ENCODE measurements around the gene PTPRE.

Gene PTPRE

DNA sequence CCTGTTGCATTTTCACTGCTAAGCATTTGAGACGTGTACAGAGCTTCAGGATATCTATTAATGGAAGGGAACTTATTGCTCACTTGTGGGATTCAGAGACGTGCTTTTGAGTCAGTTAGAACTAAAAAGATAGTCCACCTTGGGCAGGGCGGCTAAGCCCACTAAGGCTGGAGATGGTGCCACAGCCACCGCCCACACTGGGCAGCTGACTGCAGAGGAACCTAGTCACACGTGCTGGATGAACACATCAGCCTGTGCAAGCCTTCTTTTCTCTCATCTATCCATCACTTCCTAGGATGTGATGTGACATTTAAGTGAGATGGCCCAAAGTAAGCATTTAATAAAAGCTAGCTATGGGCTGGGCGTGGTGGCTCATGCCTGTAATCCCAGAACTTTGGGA is 78.0 kb downstream of the PTPRE start:
- no peak for DNase-seq

DNA sequence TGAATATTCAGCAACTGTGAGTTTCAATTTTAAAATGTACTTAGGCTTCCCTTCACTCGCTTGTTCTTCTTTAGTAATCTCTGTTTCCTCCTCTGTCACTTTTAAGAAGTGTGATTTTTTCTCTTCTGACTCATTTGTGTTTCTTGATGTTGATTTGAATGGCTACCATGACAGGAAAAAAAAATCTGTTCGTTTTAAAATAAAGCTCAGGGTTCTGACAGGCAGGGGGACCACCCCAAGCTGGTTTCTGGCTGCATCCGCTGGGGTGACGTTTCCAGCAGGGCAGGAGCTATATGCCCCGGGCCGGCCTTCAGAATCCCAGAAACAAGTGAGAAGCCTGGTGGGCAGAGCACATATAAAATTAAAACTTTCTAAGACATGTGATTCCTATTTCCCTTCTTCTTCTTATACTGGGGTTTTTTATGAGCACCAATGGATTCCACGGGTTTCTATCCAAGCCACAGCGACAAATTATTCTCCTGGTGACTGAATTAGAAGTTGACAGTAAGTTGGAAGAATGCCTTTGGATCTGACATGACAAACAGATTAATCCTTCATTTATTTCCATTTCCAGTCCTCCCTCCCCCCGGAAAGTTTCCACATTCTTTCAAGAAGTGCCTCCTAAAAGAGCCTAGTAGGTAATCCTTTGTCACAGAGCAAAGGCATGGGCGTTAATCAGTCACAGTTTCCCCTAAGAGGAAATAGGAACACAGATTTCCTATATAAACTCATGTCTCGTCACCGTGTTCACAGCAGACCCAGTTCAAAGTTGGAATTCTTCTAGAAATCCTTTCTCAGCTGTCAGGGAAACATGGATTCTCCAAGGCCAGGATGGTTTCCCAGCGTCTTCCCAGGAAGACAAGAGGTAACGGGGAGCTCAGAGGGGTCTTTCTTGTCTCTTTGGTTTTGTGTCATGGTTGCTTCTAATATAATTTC is 79.9 kb downstream of the PTPRE start:
- DNase-seq = no peak

DNA sequence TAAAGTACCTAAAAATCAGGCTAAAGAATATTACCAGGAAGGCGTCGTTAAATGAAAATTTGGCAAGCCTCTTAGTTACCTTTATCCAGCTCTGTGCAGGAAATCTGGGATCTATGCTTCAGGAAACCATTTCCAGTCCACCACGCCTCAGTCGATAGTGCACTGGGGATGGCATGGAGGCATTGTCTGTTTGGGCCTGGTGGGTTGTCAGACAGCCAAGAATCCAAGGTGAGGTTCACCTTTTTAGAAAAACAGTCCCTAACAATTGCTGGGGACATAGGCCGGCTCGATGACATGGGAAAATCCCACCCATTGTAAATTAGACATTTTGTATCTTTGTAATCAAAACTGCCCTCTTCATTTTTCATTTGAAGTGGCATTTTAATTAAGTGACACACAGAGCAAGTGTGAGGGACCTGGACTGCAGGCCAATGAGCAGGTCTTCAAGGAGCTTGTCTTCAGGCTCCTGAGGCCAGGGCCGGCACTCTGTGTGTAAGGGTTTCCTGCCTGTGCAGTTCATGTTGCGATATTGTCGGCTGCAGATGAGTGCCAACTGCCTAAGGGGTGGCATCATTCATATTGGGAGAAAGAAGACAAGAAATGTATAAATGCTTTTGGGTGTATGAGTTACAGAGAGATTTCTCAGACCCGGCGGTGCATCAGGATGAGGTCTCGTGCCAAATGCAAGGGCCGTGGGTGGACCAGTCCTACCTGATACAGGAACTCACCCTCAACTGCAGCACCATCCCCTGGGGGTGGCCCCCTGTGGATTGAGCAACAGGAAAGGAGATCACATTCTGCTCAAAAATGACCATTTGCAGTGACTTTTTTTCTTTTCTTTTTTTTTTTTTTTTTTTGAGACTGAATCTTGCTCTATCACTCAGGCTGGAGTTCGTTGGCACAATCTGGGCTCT is 80.8 kb downstream of the PTPRE start:
- no peak for DNase-seq

DNA sequence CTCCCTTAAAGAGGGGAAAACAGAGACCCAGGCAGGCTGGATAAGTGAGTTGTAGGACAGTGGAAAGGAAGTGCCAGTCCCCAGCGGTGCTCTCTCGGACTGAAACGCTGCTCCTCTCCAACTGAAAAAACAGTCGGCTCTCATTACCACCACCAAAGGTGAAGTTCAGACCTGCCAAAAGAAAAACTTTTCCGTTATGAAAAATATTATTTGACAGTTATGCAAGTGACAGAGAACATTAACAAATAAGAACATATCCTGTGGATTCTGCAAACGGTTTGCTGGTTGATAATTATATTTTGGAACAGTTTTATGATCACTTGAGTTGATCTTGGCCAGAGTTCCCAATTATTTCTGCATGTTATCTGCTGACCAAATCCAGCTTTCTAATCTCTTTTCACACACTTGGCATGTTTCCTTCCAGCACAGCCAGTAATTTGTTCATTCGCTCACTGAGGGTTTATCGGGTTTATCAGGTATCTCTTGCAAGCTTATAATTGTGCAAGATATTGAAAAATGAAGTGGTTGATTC is 82.6 kb downstream of the PTPRE start:
- DNase-seq = no peak

DNA sequence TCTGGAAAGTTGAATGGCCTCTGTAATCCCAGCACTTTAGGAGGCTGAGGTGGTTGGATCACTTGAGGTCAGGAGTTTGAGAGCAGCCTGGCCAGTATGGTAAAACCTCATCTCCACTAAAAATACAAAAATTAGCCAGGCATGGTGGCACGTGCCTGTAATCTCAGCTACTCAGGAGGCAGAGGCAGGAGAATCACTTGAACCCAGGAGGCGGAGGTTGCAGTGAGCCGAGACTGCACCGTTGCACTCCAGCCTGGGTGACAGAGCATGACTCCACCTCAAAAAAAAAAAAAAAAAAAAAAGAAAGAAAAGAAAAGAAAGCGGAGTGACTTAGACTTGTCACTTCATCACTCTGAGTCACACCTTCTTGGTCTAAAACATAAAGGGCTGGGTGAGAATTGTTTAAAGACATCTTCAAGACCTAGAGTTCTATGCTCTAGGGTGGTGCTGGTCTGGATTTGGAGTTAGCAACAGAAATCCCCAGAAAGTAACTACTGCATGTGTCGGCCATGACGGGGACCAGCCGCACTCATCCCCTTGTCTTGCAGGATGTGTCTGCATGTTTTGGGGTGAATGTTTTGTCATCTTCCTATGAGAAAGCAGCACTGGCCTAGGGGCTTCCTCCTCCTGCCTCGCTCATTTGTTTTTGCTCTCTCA is 83.4 kb downstream of the PTPRE start:
- DNase-seq = peak; percentile 42 to 45

DNA sequence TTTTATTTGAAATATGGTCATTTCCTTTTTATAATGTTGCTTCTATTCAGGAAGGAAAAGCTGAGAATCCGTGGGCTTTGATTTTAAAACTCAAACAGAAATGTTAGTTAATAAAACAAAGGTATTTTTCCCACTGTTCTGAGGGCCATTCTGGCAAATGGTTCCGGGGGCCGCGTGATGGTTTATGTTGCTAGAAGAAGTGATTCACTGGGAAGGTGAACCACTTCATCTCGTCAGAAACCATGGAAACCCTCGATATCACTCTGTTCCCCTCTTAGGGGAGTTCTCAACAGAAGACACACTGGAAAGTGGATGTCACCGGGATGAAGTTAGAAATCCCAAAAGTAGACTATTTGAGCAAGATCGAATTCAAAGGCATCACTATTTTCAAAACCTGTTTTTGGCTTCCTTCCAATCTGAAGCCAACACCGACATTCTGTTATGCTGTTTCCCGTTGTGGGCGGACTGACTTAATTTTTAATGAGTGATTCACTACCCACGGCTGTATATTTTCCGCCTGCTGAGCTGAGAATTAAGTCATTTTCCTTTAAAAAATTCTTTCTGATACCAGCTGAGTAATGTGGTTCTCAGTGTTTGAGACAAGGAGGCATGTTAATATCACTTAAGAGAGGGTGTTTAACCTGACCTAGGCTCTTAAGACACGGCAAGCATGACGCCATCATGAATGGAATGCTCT is 84.1 kb downstream of the PTPRE start:
- peak; percentile 54 to 72 for DNase-seq

DNA sequence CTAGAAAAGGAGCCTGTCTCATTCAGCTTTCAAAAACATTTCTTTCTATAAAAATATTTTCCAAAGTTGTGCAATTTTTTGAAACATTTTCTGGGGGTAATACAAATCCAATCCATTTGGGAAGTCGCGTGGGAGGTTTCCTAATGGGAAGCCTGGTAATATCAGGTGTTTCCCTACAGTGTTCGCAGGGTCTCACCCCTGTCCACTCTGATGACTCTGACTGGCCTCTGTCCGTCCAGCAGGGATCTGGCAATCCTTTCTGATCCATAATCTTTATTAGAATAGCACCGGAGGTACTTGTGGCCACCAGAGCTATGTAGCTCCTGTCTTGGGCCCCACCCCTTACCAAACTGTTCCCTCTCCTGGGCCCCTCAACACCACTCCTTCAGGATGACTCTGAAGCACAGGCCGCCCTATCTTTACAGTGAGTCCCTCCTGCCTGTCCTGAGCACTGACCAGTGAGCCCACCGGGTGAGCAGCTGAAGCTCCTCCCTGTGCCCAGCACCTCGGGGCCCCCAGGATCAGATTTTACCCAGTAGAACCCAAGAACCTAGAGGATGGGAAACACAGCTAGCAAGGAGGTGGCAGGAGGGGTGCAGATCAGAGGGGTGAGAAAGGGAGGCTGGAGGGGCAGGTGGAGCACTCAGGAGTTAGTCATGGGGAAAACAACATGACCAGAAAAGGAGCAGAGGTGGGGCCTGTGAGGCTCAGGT is 84.8 kb downstream of the PTPRE start:
- DNase-seq = peak in 1 of 2 experiments; percentile 8

DNA sequence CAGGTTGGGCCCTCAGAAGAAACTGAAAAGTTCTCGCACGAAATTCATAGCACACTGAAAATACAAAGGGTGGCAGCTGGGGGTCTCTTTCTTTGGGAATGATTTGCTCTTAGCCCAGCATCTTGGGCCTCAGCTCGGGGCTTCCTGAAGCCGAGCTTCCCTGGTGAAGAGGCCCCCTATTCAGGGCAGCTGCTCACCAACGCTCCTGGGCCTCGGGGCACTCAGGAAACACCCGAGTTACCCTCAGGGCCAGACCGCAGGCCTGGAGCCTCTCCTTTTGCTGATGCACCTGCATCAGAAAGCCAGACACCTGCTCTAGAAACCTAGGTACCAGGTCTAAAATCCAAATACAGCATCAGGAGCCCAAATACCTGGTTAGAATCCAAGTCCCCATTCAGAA is 85.5 kb downstream of the PTPRE start:
- DNase-seq = no peak

DNA sequence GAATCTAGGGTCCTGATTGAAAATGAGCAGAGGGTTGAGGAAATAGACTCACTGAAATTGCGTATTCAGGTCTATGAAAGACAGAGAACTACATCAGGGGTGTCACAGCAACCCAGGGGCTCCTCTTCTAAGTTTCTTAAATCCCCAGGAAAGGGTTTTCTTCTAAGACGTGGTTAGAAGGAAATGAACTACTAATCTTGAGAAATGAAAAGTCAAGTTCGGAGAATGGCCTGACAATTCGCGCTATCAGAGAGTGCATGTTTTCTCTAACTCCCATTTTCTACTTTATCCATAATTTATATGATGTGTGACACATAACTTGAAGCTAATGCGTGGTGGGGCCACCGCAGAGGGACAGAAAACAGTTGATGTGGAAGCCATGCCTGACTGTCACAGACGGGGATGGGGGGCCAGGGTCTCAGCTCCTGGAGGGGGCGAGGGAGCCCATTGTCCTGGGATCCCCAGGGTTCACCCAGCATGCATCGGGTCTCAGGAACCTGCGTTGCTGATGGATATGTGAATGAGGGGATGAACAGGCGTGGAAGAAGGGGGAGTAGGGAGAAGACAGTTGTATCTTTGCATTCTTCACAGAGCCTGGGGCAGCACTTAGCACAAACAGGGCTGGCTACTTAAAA is 86.3 kb downstream of the PTPRE start:
- DNase-seq = no peak

DNA sequence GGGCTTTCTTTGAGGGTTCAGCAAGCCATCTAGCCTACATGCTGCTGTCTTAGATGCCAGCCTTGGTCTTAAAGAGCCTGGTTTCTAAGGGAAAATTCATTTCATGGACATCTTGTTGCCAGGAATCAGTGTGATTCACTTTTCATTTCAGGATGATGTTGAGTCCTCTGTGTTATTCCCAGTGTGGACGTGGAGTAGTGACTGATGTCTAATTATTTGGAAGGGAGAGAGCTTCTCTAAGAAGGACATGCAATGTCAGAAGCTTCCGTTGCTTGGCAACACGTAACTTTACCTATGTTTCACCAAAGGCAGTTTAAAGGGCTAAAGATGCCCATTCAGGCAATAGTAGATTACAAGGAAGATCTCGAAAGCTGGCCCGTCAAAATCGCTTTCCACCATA is 89.0 kb downstream of the PTPRE start:
- no peak for DNase-seq

DNA sequence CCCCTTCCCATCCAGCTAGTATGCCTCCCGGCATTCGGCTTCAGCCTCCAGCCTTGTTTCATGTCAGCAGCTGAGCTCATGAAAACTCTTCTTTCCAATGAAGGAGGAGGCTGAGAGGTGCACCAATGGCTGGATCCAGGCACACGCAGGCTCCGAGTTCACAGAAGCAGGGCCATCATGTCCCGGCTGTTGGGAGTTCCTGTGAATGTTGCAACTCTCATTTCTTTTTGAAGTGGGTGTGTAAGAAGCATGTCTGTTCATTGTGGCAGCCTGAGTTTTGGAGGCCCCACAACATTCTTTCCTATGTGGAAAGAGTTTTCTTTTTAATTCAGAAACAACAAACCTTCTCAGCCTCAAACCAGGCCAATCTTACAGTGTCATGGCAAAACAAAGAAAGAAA is 89.7 kb downstream of the PTPRE start:
- DNase-seq = no peak

DNA sequence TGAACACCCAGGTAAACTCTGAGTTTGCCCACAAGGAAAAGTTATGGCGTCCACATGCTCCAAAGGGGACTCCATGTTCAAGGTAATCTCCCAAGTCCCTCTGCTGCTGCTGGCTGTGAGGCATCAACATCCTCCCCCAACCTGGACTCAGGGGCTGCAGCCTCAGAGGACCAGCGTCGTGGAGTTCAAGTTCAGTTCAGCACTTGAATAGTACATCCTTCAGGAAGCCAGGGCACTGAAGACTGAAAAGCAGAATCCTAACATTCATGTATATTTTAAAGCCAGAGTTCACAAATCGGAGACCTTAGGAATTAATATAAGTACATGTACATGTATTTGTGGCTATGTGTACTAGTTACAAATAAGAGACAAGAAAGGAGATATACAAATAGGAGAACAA is 90.4 kb downstream of the PTPRE start:
- no peak for DNase-seq

DNA sequence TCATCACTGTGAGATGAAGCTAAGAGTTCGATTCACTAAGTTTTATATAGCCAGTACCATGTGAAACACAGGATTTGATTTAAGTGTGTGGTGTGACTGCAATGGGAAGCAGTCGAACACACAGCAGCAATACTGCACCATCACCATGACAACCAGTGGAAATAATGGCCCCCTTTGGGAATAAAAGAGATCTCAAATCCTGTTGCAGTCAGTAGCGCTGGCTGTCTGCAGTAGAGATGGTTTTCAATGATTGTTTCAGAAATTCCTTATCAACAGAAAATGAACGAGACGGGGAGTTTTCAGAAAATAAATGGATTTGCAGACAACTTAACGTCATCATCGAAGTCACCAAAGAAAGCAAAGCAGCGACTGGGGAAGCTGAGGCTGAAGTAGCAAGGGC is 91.0 kb downstream of the PTPRE start:
- DNase-seq = no peak

DNA sequence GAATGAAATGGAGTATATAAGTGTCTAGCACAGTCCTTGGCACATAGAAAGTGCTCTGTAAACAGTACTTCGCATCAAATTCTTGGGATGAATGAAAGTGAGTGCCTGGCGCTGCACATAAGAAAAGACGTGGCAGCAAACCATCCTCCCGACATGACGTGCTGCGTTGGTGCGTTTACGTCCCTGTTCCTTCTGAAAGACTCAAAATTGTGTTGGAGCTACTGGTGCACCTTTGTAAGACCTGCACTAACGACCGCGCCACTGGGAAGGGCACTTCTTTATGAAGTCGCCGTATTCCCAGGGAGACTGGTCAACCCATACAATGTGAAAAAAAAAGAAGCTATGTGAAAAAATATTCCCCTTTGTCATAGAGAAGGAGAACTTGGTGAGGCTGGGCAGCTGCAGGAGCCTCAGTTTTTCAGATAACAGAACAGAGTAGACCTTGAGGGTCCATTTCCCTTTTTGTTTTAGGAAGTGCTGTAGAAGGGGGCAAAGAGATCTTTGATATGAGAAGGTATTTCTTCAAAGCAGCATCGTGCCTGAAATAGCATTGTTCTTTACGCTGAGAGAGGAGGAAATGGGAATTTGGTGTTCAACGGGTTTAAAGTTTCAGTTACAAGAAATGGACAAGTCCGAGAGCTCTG is 91.7 kb downstream of the PTPRE start:
- no peak for DNase-seq

DNA sequence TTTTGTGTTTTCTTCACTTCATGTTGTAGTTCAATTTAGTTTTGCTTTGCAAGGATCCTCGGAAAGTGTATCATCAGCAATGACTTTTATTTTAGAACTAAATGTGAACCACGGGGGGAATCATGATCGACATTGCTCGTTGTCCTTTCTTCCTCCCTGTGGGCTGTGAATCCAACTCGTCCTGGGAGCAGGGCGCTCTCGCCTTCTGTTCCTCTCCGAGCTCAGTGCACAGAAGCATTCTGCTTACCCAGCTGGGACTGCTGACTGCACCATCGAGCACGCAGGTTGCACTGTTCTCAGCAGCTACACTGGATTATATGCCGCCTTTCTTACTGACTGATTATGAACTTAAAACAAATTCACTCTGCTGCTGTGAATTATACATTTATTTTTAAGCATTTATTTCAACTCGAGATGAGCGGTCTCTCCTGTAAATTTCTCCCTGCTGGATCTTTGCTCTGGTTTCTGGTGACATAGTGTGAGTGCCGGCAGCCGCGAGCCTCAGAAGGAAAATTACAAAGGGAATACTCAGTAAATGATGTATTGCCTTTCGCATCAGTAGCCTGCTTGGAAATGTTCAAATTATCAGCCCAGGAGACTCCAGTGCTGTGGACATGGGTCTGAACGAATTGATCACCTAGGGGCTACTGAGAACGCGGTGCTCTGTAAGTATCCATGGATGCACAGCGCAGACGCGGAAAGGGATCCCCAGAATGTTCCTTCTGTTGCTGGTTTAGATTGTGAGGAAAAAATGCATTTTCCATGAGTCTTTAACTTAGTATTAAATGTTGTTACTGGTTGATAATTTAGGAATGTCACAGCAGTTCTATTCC is 92.6 kb downstream of the PTPRE start:
- no peak for DNase-seq

DNA sequence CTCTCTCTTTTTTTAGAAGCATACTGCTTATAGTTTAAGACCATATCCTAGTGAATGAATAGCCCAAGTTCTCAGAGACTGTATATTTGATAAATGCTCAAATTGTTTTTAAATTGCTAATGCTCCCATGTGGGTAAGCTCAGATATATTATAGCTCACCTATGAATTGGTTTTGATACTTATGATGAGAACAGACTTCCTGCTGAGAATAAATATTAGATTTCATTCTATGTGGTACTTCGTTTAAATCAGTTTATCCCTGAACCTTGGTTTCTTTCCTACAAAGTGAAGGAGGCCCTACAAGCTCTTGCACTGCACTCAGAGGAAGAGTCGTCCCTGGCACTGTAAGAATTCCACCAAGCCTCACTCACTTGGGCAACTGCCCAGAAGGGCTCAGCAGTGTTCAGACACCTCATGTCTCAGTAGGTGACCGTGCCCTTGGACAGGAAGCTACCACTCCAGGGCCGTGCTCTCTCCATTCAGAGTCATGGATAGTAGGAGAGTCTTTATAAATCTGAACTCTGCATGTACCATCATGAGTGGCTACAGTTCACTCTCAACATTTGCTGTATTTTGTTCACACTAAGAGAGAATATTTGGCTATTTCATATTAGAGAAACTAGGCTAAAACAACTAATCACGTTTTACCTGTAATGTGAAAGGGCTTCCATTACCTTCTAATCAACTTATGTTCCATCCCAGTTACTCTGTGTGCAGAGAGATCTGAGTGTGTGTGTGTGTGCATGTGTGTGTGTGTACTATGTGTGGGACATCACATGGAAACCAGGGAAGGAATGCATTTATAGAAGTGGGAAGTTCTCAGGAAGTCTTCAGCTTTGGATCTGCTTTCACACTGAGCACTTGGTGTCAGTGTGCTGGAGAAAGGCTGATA is 93.8 kb downstream of the PTPRE start:
- no peak for DNase-seq

DNA sequence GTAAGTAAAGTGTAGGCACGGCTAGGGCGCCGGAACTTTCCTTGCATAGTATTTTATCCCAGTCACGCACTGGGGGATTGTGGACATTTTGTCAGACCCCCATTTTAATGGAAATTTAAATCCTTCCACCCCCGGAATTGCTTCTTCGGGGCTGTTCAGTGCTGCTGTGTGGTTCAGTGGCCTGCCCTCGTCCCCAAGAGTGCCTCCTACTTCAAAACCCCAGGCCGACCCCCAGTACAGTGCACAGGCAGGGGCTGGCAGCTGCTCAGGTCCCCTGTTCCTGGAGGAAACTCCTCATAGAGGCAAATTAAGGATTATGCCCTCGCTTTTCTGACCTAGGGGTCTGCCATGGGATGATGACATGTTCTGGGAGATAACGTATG is 94.5 kb downstream of the PTPRE start:
- no peak for DNase-seq

DNA sequence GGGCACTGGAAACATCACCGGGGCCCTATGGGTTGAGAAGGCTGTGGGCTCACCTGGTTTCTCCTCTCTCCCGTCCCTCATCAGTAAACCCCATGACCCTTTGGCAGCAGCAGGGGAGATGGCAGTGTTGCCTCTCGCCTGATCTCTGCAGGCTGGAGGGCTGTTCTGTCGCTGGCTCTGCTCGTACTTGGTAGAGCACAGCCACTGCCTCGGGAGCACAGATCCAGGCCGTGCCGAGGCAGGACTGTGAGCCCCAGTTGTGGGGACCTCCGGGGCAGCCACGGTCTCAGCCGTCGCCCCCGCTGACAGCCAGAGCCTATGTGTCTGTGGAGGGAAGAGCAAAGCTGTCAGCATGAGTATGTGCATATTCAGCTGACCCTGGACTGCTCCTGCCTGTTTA is 94.9 kb downstream of the PTPRE start:
- no peak for DNase-seq

DNA sequence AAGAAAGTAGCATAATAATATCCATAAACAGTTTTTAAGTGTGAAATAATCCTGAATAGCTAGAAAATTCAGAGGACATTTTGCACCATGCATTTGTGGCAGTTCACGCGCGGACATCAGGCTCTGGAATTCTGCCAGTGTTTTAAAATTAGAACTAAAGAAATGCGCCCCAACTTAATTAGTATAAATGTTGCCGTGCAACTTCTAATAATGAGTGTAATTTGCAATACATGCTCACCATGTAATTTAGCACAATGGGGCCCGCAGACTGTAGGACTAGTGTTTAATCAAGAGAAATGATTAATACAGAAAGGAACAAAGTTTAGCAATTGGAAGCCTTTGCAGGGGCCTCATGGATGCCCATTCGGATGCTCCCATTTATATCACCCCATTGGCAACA is 96.6 kb downstream of the PTPRE start:
- DNase-seq = no peak
